Tibial nerve (tissue), 4 donors: ENCODE results near the gene PRKCE. TPM values are rescaled to one million over a fixed set of nuclear protein-coding genes. Genes with fewer than 3 reads are reported as not detected.
A peak's percentile ranks its signal among the peaks of the same experiment; 100 is the strongest.

ENCODE experiments used
- DNase-seq, 2 donors: peaks; one replicate each; pipeline ENCODE4 v3.0.0-alpha.2; 2019; ENCODE audit warnings: low spot score in 2 of 2
- H3K27ac ChIP-seq, 4 donors: fragments of 200-600 bp; sonication (generic) in 3 of 4; one replicate each; pipeline ENCODE4 v1.5.1; 2017 to 2019; ENCODE audit warnings: mild to moderate bottlenecking in 1 of 4
- H3K27me3 ChIP-seq, 2 donors: fragments of 200-600 bp; sonication (generic) in 1 of 2; one replicate each; pipeline versions ENCODE4 v1.5.1 to v1.6.0; 2017 to 2019
- H3K36me3 ChIP-seq, 3 donors: fragments of 200-600 bp; sonication (generic); one replicate each; pipeline ENCODE4 v1.5.1; 2018 to 2019
- H3K4me1 ChIP-seq, 4 donors: fragments of 200-600 bp; sonication (generic) in 3 of 4; one replicate each; pipeline ENCODE4 v1.5.1; 2017 to 2019
- H3K4me3 ChIP-seq, 4 donors: fragments of 200-600 bp; sonication (generic) in 3 of 4; one replicate each; pipeline ENCODE4 v1.5.1; 2017 to 2019; ENCODE audit warnings: mild to moderate bottlenecking in 1 of 4, moderate library complexity in 1 of 4
- H3K9me3 ChIP-seq, 4 donors: fragments of 200-600 bp; sonication (generic) in 3 of 4; one replicate each; pipeline ENCODE4 v1.5.1; 2017 to 2019
- EP300 ChIP-seq, 2 donors: sonication (generic); formaldehyde crosslinking; IDR thresholded peaks; one replicate each; pipeline ENCODE4 v1.6.1; 2017; ENCODE audit warnings: antibody characterized with exemption in 2 of 2, mild to moderate bottlenecking in 1 of 2
- POLR2A ChIP-seq, 2 donors: fragments of 450-650 bp; IDR thresholded peaks; one replicate each; pipeline ENCODE4 v1.6.1; 2017; ENCODE audit warnings: antibody characterized with exemption in 2 of 2, mild to moderate bottlenecking in 2 of 2, moderate library complexity in 2 of 2
- WGBS, 2 donors: methylation state at CpG; one replicate each; pipeline ENCODE4 v1.1.5; 2018; 5-methylcytosine and 5-hydroxymethylcytosine counted together
- total RNA-seq, 4 donors: library from RNA; depleted of rRNA; stranded (reverse); fragments of >200 nt; gene quantifications; one replicate each; pipeline ENCODE4 v1.1.0, GENCODE V29; 2016
- TF ChIP-seq, protein P1 (sequence below), 5 experiments: fragments of 200-600 bp in 3 of 5; fragments of 450-650 bp in 2 of 5; sonication (generic) in 3 of 5; IDR thresholded peaks; one replicate each; pipeline ENCODE4 v1.5.1; 2016 to 2019; ENCODE audit warnings: antibody characterized with exemption in 5 of 5, mild to moderate bottlenecking in 3 of 5, moderate library complexity in 2 of 5

The PRKCE gene
- total RNA-seq, 4 donors from 2014 or later, result 14.4 to 22.4 (median 17.9) TPM

DNA sequence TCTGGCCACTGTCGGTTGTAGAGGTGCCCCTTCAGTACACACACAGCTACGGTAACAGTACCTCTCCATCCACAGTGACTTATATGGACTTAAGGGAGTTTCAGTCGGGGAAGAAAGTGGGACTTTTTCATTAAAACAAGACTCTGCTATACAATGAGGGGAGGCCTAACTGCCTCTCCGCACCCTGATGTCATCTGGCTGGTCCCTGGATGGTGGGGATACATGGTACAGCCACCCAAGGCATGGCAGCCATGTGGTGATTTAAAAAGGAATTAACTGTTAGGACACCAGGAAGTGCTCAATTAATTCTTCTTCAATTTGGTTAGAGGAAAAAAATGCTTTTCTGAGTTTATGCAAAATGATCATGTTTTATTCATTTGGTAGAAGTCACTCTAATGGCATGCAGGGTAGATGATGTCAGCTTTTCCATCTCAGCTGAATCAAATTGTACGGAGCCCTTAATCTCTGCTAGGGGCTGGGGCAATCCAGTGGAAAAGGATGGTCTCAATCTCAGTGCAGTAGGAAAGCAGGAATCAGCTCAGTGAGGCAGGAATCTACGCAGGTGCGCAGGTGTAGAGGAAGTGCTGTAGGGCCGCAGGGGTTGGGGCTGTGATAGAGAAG lies 243.9 kb downstream of the PRKCE start:
- Histone ChIP-seq H3K27ac (peak overlapping the region in 1 of 4 donors; percentile 19), H3K27me3 (no peaks in the 10 kb centered on the region), H3K36me3 (no peaks in the 10 kb centered on the region), H3K4me1 (peaks cover 0 to 74% (median 23%) of the 10 kb centered on the region in 4 donors), H3K4me3 (no peak overlapping the region), H3K9me3 (no peaks in the 10 kb centered on the region)
- DNase-seq, result no peak
- TF ChIP-seq POLR2A (IDR thresholded peaks at IDR 0.05) (no peak), EP300 (IDR thresholded peaks at IDR 0.05) (no peak)
- TF ChIP-seq, protein P1, sequence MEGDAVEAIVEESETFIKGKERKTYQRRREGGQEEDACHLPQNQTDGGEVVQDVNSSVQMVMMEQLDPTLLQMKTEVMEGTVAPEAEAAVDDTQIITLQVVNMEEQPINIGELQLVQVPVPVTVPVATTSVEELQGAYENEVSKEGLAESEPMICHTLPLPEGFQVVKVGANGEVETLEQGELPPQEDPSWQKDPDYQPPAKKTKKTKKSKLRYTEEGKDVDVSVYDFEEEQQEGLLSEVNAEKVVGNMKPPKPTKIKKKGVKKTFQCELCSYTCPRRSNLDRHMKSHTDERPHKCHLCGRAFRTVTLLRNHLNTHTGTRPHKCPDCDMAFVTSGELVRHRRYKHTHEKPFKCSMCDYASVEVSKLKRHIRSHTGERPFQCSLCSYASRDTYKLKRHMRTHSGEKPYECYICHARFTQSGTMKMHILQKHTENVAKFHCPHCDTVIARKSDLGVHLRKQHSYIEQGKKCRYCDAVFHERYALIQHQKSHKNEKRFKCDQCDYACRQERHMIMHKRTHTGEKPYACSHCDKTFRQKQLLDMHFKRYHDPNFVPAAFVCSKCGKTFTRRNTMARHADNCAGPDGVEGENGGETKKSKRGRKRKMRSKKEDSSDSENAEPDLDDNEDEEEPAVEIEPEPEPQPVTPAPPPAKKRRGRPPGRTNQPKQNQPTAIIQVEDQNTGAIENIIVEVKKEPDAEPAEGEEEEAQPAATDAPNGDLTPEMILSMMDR (IDR thresholded peaks at IDR 0.05), result no peak
- 76 to 80% methylated on average over 8 of the region's 8 CpGs for WGBS, 2 donors

DNA sequence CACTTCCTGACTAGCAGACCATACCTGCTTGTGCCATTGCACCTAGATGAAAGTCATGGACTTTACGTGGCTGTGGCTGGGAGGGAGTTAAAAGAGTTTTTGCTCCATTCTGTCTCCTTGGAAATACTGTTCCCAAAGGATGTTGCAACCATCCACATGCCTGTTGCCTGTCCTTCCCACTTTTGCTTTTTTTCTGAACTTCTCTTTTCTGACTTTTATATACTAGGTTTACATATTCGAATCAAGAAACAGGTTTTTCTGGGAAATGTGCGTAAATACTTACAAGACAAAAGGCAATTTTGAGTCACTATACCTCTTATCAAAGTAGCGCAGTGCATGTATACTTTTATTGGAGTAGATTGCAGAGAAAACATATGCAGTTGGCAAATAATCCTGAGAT lies 244.8 kb downstream of the PRKCE start:
- Histone ChIP-seq H3K27ac (peak overlapping the region in 1 of 4 donors; percentile 19), H3K36me3 (no peaks in the 10 kb centered on the region), H3K27me3 (no peaks in the 10 kb centered on the region), H3K4me1 (peaks cover 0 to 64% (median 15%) of the 10 kb centered on the region in 4 donors), H3K4me3 (no peak overlapping the region), H3K9me3 (no peaks in the 10 kb centered on the region)
- DNase-seq, result peak in 1 of 2 donors; percentile 34
- TF ChIP-seq EP300 (IDR thresholded peaks at IDR 0.05) (peak in 1 of 2 donors; percentile 70), POLR2A (IDR thresholded peaks at IDR 0.05) (no peak)
- TF ChIP-seq, protein P1 (IDR thresholded peaks at IDR 0.05), result no peak
- 78 to 87% methylated on average over 4 of the region's 4 CpGs for WGBS, 2 donors

DNA sequence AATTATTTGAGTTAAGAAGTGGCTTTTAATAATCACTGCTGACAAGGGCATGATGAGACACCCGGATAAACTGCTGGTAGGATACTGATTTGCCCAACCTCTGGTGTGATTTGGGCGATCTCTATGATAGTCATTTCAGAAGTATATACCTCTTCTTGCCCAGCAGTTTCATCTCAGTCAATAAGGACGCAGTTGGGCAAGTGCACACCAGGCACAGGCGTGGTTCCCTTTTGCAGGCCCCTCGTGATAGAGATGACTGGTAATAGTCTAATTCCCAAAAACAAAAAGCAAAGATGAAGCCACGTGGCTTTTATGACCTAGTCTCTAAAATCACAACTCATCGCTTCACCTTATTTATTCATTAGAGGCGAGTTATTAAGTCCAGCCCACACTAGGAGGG lies 246.4 kb downstream of the PRKCE start:
- TF ChIP-seq EP300 (IDR thresholded peaks at IDR 0.05) (peak in 1 of 2 donors; percentile 30), POLR2A (IDR thresholded peaks at IDR 0.05) (no peak)
- H3K27ac ChIP-seq, result no peak overlapping the region
- WGBS, 2 donors, result 85 to 89% methylated on average over 8 of the region's 8 CpGs
- H3K4me1 ChIP-seq, result peaks cover 0 to 49% (median 11%) of the 10 kb centered on the region in 4 donors
- H3K4me3 ChIP-seq, result no peak overlapping the region
- H3K27me3 ChIP-seq, result no peaks in the 10 kb centered on the region
- H3K36me3 ChIP-seq, result no peaks in the 10 kb centered on the region
- H3K9me3 ChIP-seq, result no peaks in the 10 kb centered on the region
- no peak for DNase-seq

DNA sequence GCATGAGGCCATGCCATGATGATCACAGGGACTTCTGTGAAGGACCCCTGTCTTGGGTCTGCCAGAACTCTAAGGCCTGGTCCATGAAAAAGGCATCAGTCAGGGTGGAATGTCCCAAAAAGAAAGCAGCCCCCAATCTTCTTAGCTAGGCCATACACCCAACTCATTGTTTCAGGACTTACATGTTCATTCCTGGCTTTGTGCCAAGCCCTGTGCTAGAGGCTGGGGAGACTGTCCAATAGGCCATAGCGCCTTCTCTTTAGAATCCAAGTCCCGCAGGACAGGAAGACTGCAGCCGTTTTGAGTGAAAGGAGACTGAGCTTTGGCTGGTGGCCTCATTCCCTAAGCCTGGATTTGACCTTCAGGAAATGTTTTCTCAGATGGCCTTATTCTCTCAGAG lies 247.3 kb downstream of the PRKCE start:
- no peaks in the 10 kb centered on the region for H3K36me3 ChIP-seq
- no peaks in the 10 kb centered on the region for H3K9me3 ChIP-seq
- DNase-seq, result peak in 1 of 2 donors; percentile 53
- peak overlapping the region in 1 of 4 donors; percentile 48 for H3K27ac ChIP-seq
- no peaks in the 10 kb centered on the region for H3K27me3 ChIP-seq
- H3K4me1 ChIP-seq, result peaks cover 0 to 42% (median 12%) of the 10 kb centered on the region in 4 donors
- no peak overlapping the region for H3K4me3 ChIP-seq
- TF ChIP-seq POLR2A (IDR thresholded peaks at IDR 0.05), result no peak
- TF ChIP-seq EP300 (IDR thresholded peaks at IDR 0.05), result no peak
- TF ChIP-seq, protein P1 (IDR thresholded peaks at IDR 0.05), result no peak
- 42 to 48% methylated on average over 3 of the region's 3 CpGs for WGBS, 2 donors

DNA sequence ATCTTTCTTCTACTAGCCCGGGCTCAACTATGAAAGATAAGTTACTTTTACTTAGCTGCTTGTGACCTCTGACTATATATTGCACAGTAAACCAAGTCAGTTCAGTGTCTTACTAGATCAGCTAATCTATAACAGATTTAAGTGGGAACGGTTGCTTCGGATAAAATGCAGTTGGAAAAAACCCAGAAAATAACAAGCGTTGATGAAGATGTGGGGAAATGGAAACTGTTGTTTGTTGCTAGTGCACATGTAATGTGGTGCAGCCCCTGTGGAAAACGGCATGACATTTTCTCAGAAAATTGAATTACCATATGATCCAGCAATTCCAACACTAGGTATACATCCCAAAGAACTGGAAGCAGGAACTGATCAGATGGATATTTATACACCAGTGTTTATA lies 248.5 kb downstream of the PRKCE start:
- Histone ChIP-seq H3K36me3 (no peaks in the 10 kb centered on the region), H3K27ac (no peak overlapping the region), H3K27me3 (no peaks in the 10 kb centered on the region), H3K9me3 (no peaks in the 10 kb centered on the region), H3K4me1 (peaks cover 0 to 53% (median 13%) of the 10 kb centered on the region in 4 donors), H3K4me3 (no peak overlapping the region)
- no peak for TF ChIP-seq POLR2A (IDR thresholded peaks at IDR 0.05)
- TF ChIP-seq, protein P1 (IDR thresholded peaks at IDR 0.05), result no peak
- TF ChIP-seq EP300 (IDR thresholded peaks at IDR 0.05), result no peak
- DNase-seq, result no peak
- WGBS, 2 donors, result 71 to 79% methylated on average over 5 of the region's 5 CpGs
